ENCODE results near the gene CFAP43. TPM values are rescaled to one million over a fixed set of nuclear protein-coding genes. Genes with fewer than 3 reads are reported as not detected.

Gene CFAP43
- total and polyA plus RNA-seq, 7 donors, result 0.04 to 0.44 (median 0.11) TPM; not detected in 4

DNA sequence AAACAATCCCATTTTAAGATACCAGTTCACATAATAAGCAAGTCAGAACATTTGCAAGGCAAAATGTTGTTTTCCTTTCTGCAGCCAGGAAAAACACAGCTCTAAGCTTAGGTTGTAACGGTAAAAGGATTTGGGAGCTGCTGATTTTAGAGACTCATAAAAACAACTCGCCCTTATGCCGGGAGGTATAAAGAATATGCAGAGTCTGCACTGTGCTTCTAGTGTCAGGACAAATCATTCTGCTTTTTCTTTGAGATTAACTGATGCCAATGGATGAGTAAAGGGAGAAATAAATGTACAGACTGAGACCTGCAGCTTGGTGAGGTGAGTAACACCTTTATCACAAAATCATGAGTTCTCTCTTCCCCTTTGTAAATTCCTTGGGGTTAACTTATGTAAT is 112.2 kb downstream of the CFAP43 start:
- DNase-seq, result no peak
- intact Hi-C loops (cut with DNase I), result loop anchor here (5.0 to 10.0 kb wide), 6 partner anchors 93 to 235 kb away; partner anchors contain the start of genes GSTO1 (in 1 of the 2) and SLK (in 1 of the 2)
- WGBS, 3 donors, result 65 to 71% (median 69%) methylated on average over 3 of the region's 3 CpGs
- TF ChIP-seq, protein P1, sequence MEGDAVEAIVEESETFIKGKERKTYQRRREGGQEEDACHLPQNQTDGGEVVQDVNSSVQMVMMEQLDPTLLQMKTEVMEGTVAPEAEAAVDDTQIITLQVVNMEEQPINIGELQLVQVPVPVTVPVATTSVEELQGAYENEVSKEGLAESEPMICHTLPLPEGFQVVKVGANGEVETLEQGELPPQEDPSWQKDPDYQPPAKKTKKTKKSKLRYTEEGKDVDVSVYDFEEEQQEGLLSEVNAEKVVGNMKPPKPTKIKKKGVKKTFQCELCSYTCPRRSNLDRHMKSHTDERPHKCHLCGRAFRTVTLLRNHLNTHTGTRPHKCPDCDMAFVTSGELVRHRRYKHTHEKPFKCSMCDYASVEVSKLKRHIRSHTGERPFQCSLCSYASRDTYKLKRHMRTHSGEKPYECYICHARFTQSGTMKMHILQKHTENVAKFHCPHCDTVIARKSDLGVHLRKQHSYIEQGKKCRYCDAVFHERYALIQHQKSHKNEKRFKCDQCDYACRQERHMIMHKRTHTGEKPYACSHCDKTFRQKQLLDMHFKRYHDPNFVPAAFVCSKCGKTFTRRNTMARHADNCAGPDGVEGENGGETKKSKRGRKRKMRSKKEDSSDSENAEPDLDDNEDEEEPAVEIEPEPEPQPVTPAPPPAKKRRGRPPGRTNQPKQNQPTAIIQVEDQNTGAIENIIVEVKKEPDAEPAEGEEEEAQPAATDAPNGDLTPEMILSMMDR (IDR thresholded peaks at IDR 0.05), result no peak
- no peaks in the 10 kb centered on the region for H3K27me3 ChIP-seq (ENCODE audit: insufficient read depth in 3 of 3, low read length in 2 of 3)
- H3K4me1 ChIP-seq, result peaks cover 12% of the 10 kb centered on the region
- H3K9me3 ChIP-seq, result no peaks in the 10 kb centered on the region
- ATAC-seq, result no peak
- H3K4me3 ChIP-seq, result no peak overlapping the region
- no peaks in the 10 kb centered on the region for H3K36me3 ChIP-seq (ENCODE audit: insufficient read depth in 1 of 2, low read depth in 1 of 2)
- peak overlapping the region; percentile 98 for H3K27ac ChIP-seq

GRCh38 chr10:104117839-104118323 is 114.3 kb downstream of the CFAP43 start:
- DNase-seq, result no peak
- peaks cover 11% of the 10 kb centered on the region for H3K4me1 ChIP-seq
- no peak overlapping the region for H3K27ac ChIP-seq
- intact Hi-C loops (cut with DNase I), result loop anchor here in 1 of 2 donors (5.0 kb wide), 1 partner anchor 226 kb away; no protein-coding TSS in a partner anchor
- TF ChIP-seq, protein P1 (IDR thresholded peaks at IDR 0.05), result no peak
- 87 to 91% (median 88%) methylated on average over 4 of the region's 4 CpGs for WGBS, 3 donors
- H3K4me3 ChIP-seq, result no peak overlapping the region
- no peaks in the 10 kb centered on the region for H3K27me3 ChIP-seq (ENCODE audit: insufficient read depth in 3 of 3, low read length in 2 of 3)
- no peak for ATAC-seq
- no peaks in the 10 kb centered on the region for H3K9me3 ChIP-seq
- no peaks in the 10 kb centered on the region for H3K36me3 ChIP-seq (ENCODE audit: insufficient read depth in 1 of 2, low read depth in 1 of 2)

DNA sequence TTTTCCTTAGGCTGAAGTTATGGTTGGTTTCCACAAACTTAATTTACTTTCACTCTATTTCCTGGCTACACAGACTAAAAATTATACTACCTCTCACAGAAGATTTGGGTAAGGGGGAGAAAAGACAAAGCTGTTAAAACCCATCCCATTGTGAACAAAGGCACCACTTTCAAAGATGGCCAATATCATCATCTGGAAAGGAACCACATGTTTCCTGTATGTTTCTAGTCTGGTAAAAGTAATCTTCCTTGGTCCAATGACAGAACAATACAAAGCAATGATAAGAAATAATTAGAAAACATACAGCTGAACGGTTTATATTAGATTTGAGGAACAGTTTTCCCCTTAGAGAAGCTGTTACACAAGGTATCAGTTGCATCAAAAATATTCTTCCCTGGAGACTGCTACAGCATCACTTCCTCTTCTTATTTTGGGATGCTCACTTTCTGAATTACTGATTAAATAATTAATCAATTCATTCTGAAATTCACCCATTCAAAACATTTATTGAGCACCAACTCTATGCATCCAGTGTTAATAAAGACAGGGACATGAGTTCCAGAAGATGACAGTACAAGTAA is 118.7 kb downstream of the CFAP43 start:
- WGBS, 3 donors, result 51 to 63% (median 62%) methylated on average over 1 of the region's 1 CpG

GRCh38 chr10:104109908-104110662 is 122.1 kb downstream of the CFAP43 start:
- ATAC-seq (no peak), DNase-seq (no peak)
- no peak overlapping the region for H3K4me3 ChIP-seq
- H3K4me1 ChIP-seq, result no peaks in the 10 kb centered on the region
- no peaks in the 10 kb centered on the region for H3K27me3 ChIP-seq (ENCODE audit: insufficient read depth in 3 of 3, low read length in 2 of 3)
- no peaks in the 10 kb centered on the region for H3K36me3 ChIP-seq (ENCODE audit: insufficient read depth in 1 of 2, low read depth in 1 of 2)
- 76 to 79% (median 77%) methylated on average over 3 of the region's 3 CpGs for WGBS, 3 donors
- intact Hi-C loops (cut with DNase I), result no loop called here
- H3K27ac ChIP-seq, result no peak overlapping the region
- TF ChIP-seq, protein P1 (IDR thresholded peaks at IDR 0.05), result no peak
- H3K9me3 ChIP-seq, result no peaks in the 10 kb centered on the region

More for the DNA sequence above, 118.7 kb downstream of the CFAP43 start:
- Histone ChIP-seq H3K4me3 (no peak overlapping the region), H3K27me3 (ENCODE audit: insufficient read depth in 3 of 3, low read length in 2 of 3) (no peaks in the 10 kb centered on the region), H3K4me1 (no peaks in the 10 kb centered on the region), H3K27ac (no peak overlapping the region), H3K9me3 (no peaks in the 10 kb centered on the region), H3K36me3 (ENCODE audit: insufficient read depth in 1 of 2, low read depth in 1 of 2) (no peaks in the 10 kb centered on the region)
- intact Hi-C loops (cut with DNase I), result no loop called here
- TF ChIP-seq, protein P1 (IDR thresholded peaks at IDR 0.05), result no peak
- ATAC-seq (no peak), DNase-seq (no peak)

Data from psoas muscle (tissue), 8 donors.